Measurements from ENCODE around the gene TUNAR.

TUNAR gene

GRCh38 chr14:95886366-95887056 lies 9.9 kb downstream of the TUNAR start:
- Histone ChIP-seq H3K36me3 (ENCODE audit: insufficient read depth, low read length) (no peaks in the 10 kb centered on the region), H3K79me2 (ENCODE audit: insufficient read depth, low read length) (no peaks in the 10 kb centered on the region), H3K4me3 (ENCODE audit: low read depth in 1 of 2, low read length in 2 of 2) (no peak overlapping the region), H4K20me1 (ENCODE audit: insufficient read depth, low read length) (no peaks in the 10 kb centered on the region), H3K9ac (ENCODE audit: low read depth, low read length) (no peak overlapping the region), H2AFZ (ENCODE audit: low read depth, low read length) (no peak overlapping the region), H3K27ac (ENCODE audit: low read length) (no peak overlapping the region), H3K4me2 (ENCODE audit: insufficient read depth, low read length) (no peak overlapping the region), H3K9me3 (ENCODE audit: insufficient read depth, low read length, severe bottlenecking) (no peaks in the 10 kb centered on the region), H3K27me3 (ENCODE audit: insufficient read depth, low read length, poor library complexity) (peaks cover 7% of the 10 kb centered on the region), H3K4me1 (ENCODE audit: insufficient read depth, low read length) (0 out of 2 replicates have a peak, but pooled peaks cover 4% of the 10 kb centered on the region)
- DNase-seq (no peak), ATAC-seq (ENCODE audit: insufficient read depth, low read depth) (no peak)
- TF ChIP-seq EZH2 (IDR thresholded peaks at IDR 0.05; ENCODE audit: borderline replicate concordance, low read depth, low read length, severe bottlenecking): no peak
- TF ChIP-seq CTCF (IDR thresholded peaks at IDR 0.05; ENCODE audit: borderline replicate concordance, extremely low read depth, low read length, poor library complexity, severe bottlenecking): no peak

- Histone ChIP-seq H3K9me3 (ENCODE audit: insufficient read depth, low read length, severe bottlenecking) (no peaks in the 10 kb centered on the region), H3K9ac (ENCODE audit: low read depth, low read length) (no peak overlapping the region), H3K27me3 (ENCODE audit: insufficient read depth, low read length, poor library complexity) (peaks cover 7% of the 10 kb centered on the region), H3K79me2 (ENCODE audit: insufficient read depth, low read length) (no peaks in the 10 kb centered on the region), H3K27ac (ENCODE audit: low read length) (no peak overlapping the region), H3K4me3 (ENCODE audit: low read depth in 1 of 2, low read length in 2 of 2) (no peak overlapping the region), H3K4me1 (ENCODE audit: insufficient read depth, low read length) (0 out of 2 replicates have a peak, but pooled peaks cover 4% of the 10 kb centered on the region), H2AFZ (ENCODE audit: low read depth, low read length) (no peak overlapping the region), H3K4me2 (ENCODE audit: insufficient read depth, low read length) (no peak overlapping the region), H3K36me3 (ENCODE audit: insufficient read depth, low read length) (no peaks in the 10 kb centered on the region), H4K20me1 (ENCODE audit: insufficient read depth, low read length) (no peaks in the 10 kb centered on the region)
- TF ChIP-seq EZH2 (IDR thresholded peaks at IDR 0.05; ENCODE audit: borderline replicate concordance, low read depth, low read length, severe bottlenecking) (no peak), CTCF (IDR thresholded peaks at IDR 0.05; ENCODE audit: borderline replicate concordance, extremely low read depth, low read length, poor library complexity, severe bottlenecking) (no peak)
- DNase-seq: no peak
- ATAC-seq (ENCODE audit: insufficient read depth, low read depth): no peak
Observed at GRCh38 chr14:95887351-95887750, 10.7 kb downstream of the TUNAR start.

- no peak for TF ChIP-seq CTCF (IDR thresholded peaks at IDR 0.05; ENCODE audit: borderline replicate concordance, extremely low read depth, low read length, poor library complexity, severe bottlenecking)
- TF ChIP-seq EZH2 (IDR thresholded peaks at IDR 0.05; ENCODE audit: borderline replicate concordance, low read depth, low read length, severe bottlenecking): no peak
- H2AFZ ChIP-seq (ENCODE audit: low read depth, low read length): no peak overlapping the region
- H3K4me1 ChIP-seq (ENCODE audit: insufficient read depth, low read length): no peaks in the 10 kb centered on the region
- H3K4me2 ChIP-seq (ENCODE audit: insufficient read depth, low read length): no peak overlapping the region
- H3K9me3 ChIP-seq (ENCODE audit: insufficient read depth, low read length, severe bottlenecking): no peaks in the 10 kb centered on the region
- H3K9ac ChIP-seq (ENCODE audit: low read depth, low read length): no peak overlapping the region
- H3K4me3 ChIP-seq (ENCODE audit: low read depth in 1 of 2, low read length in 2 of 2): no peak overlapping the region
- DNase-seq (peak; percentile 6), ATAC-seq (ENCODE audit: insufficient read depth, low read depth) (no peak)
- no peaks in the 10 kb centered on the region for H3K79me2 ChIP-seq (ENCODE audit: insufficient read depth, low read length)
- H3K36me3 ChIP-seq (ENCODE audit: insufficient read depth, low read length): no peaks in the 10 kb centered on the region
- peaks cover 4% of the 10 kb centered on the region for H3K27me3 ChIP-seq (ENCODE audit: insufficient read depth, low read length, poor library complexity)
- no peaks in the 10 kb centered on the region for H4K20me1 ChIP-seq (ENCODE audit: insufficient read depth, low read length)
- no peak overlapping the region for H3K27ac ChIP-seq (ENCODE audit: low read length)
Observed at GRCh38 chr14:95889236-95889979, 12.8 kb downstream of the TUNAR start.
